Thyroid gland (tissue), 4 donors: ENCODE results near the gene PLVAP.

Experiments used
- POLR2A ChIP-seq, 2 donors: fragments of 450-650 bp; IDR thresholded peaks; one replicate each; pipeline ENCODE4 v1.6.1; 2017; ENCODE audit warnings: antibody characterized with exemption in 2 of 2, mild to moderate bottlenecking in 2 of 2, moderate library complexity in 1 of 2
- TF ChIP-seq, protein P1 (sequence below), 6 experiments: fragments of 200-600 bp in 3 of 6; fragments of 450-650 bp in 3 of 6; sonication (generic) in 3 of 6; IDR thresholded peaks; one replicate each; pipeline ENCODE4 v1.5.1; 2016 to 2019; ENCODE audit warnings: antibody characterized with exemption in 6 of 6, mild to moderate bottlenecking in 2 of 6, inconsistent platforms in 1 of 6, moderate library complexity in 1 of 6

DNA sequence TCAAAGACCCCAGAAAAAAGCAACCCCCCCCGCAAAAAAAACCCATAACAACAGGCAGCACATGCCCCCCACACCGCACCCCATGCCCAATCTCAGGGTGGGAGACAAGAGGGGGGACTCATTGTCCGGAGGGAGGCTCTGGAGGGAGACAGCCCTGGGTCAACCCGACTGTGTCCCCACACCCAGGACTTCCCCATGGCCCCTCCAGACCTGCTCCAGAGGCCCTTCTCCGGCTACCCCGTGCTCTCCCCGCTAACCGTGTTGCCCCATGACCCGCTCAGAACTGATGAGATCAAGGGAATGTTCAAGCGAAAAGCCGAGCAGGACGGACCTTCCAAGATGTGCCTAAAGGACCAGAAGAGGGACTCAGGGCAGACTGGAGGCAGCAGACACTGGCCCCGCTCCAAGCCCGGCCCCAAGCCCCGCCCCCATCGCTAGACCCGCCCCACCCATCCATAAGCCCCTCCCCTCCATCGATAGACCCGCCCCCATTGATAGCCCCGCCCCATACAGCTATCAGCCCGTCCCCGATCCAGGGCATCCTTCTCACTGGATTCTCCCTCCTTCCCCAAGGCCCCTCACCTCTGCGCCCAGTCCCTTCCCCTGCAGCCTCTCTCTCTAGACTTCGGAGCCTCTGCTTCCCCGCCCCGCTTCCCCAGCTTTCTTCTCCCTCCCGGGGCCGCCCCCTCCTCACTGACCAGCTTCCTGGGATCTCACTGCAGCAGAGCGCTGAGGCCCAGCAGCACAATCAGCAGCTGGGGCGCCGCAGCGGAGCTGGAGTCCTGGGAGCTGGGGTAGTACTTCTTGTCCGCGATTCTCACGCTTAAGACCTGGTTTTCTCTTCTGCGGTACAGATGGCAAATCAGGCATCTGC, 26.1 kb upstream of the PLVAP start:
- TF ChIP-seq, protein P1, sequence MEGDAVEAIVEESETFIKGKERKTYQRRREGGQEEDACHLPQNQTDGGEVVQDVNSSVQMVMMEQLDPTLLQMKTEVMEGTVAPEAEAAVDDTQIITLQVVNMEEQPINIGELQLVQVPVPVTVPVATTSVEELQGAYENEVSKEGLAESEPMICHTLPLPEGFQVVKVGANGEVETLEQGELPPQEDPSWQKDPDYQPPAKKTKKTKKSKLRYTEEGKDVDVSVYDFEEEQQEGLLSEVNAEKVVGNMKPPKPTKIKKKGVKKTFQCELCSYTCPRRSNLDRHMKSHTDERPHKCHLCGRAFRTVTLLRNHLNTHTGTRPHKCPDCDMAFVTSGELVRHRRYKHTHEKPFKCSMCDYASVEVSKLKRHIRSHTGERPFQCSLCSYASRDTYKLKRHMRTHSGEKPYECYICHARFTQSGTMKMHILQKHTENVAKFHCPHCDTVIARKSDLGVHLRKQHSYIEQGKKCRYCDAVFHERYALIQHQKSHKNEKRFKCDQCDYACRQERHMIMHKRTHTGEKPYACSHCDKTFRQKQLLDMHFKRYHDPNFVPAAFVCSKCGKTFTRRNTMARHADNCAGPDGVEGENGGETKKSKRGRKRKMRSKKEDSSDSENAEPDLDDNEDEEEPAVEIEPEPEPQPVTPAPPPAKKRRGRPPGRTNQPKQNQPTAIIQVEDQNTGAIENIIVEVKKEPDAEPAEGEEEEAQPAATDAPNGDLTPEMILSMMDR (IDR thresholded peaks at IDR 0.05), result no peak
- TF ChIP-seq POLR2A (IDR thresholded peaks at IDR 0.05), result no peak
